Measurements from ENCODE around the gene ADGRD2. TPM values are rescaled to one million over a fixed set of nuclear protein-coding genes. Genes with fewer than 3 reads are reported as not detected.

Gene ADGRD2
- total and polyA plus RNA-seq, 2 of the 13 experiments (the other 11 are each of a cell fraction or from before 2014, with no cell fraction given), result not detected

DNA sequence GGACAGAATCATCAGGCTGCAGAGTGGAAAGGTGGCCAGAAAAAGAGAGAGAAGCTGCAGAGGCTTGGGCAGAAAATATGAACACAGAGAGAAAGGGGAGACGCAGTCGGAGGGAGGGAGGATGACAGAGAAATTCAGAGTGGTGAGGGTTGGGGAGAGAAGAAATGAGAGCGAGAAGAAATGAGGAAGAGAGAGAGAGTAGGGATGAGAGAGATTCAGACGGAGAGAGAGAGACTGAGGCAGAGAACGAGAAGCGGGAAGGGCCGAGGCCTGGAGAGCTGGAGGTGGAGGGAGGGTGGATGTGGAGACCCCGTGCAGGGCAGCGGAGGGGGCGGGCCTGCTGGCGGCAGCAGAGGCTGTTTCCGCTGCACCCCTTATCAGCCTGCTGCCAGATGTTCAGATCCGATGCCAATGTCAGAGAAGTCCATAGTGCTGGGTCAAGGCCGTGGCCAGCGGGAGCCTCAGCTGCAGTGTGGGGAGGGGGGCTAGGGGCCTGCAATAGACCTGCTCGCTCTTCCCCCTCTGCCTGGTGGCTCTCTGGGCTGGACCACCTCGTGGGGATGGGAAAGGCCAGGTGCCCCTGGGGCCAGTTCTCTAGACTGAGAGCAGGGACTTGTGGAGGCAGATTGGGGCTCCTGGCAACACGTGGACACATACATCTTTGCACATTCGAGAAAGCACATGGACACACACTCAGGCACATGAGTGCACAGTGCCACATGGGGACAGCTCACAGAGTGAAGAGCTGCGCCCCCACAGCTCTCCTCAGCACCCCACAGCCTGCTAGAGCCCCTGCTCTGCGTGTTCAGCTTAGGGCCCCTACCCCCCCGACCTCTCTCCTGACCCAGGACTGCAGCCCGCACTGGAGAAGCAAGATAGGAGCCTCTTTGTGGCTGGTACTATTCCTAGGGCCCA lies 61.9 kb downstream of the ADGRD2 start (continued):
- peak; percentile 74; the same call in 1 of the 2 replicates for TF ChIP-seq ZNF451 (CRISPR knock-in tag; IDR thresholded peaks at IDR 0.05)
- 0 out of 2 replicates have a peak, but pooled peaks have one; percentile 9 for TF ChIP-seq ZNF124 (CRISPR knock-in tag; IDR thresholded peaks at IDR 0.05)
- TF ChIP-seq ARNT2 (CRISPR knock-in tag; IDR thresholded peaks at IDR 0.05; ENCODE audit: low read depth), result no peak
- TF ChIP-seq, protein P1, sequence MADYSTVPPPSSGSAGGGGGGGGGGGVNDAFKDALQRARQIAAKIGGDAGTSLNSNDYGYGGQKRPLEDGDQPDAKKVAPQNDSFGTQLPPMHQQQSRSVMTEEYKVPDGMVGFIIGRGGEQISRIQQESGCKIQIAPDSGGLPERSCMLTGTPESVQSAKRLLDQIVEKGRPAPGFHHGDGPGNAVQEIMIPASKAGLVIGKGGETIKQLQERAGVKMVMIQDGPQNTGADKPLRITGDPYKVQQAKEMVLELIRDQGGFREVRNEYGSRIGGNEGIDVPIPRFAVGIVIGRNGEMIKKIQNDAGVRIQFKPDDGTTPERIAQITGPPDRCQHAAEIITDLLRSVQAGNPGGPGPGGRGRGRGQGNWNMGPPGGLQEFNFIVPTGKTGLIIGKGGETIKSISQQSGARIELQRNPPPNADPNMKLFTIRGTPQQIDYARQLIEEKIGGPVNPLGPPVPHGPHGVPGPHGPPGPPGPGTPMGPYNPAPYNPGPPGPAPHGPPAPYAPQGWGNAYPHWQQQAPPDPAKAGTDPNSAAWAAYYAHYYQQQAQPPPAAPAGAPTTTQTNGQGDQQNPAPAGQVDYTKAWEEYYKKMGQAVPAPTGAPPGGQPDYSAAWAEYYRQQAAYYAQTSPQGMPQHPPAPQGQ (CRISPR knock-in tag; IDR thresholded peaks at IDR 0.05; ENCODE audit: borderline replicate concordance), result no peak
- TF ChIP-seq POLR2A (IDR thresholded peaks at IDR 0.05; ENCODE audit: insufficient read depth in 1 of 2, low read depth in 2 of 2, low read length in 2 of 2), result no peak
- no peak for TF ChIP-seq PHF5A (CRISPR knock-in tag; IDR thresholded peaks at IDR 0.05; ENCODE audit: low read depth, unreplicated experiment)
- peak; percentile 64 to 68; a peak in 2 of 4 replicates for TF ChIP-seq NR2F1 (CRISPR knock-in tag; IDR thresholded peaks at IDR 0.05)
- TF ChIP-seq, protein P2, sequence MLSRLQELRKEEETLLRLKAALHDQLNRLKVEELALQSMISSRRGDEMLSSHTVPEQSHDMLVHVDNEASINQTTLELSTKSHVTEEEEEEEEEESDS (CRISPR knock-in tag; IDR thresholded peaks at IDR 0.05; ENCODE audit: borderline replicate concordance), result no peak
- 0 out of 2 replicates have a peak, but pooled peaks have one; percentile 15 for TF ChIP-seq ZKSCAN8 (CRISPR knock-in tag; IDR thresholded peaks at IDR 0.05; ENCODE audit: borderline replicate concordance)
- TF ChIP-seq NKX3-1 (CRISPR knock-in tag; IDR thresholded peaks at IDR 0.05), result 0 out of 2 replicates have a peak, but pooled peaks have one; percentile 41
- TF ChIP-seq KDM6A (CRISPR knock-in tag; IDR thresholded peaks at IDR 0.05; ENCODE audit: low read depth), result no peak
- no peak for TF ChIP-seq REXO4 (CRISPR knock-in tag; IDR thresholded peaks at IDR 0.05; ENCODE audit: borderline replicate concordance)
- no peak for TF ChIP-seq MAFG (CRISPR knock-in tag; IDR thresholded peaks at IDR 0.05)
- TF ChIP-seq, protein P3, sequence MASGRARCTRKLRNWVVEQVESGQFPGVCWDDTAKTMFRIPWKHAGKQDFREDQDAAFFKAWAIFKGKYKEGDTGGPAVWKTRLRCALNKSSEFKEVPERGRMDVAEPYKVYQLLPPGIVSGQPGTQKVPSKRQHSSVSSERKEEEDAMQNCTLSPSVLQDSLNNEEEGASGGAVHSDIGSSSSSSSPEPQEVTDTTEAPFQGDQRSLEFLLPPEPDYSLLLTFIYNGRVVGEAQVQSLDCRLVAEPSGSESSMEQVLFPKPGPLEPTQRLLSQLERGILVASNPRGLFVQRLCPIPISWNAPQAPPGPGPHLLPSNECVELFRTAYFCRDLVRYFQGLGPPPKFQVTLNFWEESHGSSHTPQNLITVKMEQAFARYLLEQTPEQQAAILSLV (CRISPR knock-in tag; IDR thresholded peaks at IDR 0.05; ENCODE audit: borderline replicate concordance), result no peak
- TF ChIP-seq NFIB (CRISPR knock-in tag; IDR thresholded peaks at IDR 0.05; ENCODE audit: borderline replicate concordance), result no peak
- peak; percentile 43 for TF ChIP-seq FOSL2 (CRISPR knock-in tag; IDR thresholded peaks at IDR 0.05)
- TF ChIP-seq, protein P4, sequence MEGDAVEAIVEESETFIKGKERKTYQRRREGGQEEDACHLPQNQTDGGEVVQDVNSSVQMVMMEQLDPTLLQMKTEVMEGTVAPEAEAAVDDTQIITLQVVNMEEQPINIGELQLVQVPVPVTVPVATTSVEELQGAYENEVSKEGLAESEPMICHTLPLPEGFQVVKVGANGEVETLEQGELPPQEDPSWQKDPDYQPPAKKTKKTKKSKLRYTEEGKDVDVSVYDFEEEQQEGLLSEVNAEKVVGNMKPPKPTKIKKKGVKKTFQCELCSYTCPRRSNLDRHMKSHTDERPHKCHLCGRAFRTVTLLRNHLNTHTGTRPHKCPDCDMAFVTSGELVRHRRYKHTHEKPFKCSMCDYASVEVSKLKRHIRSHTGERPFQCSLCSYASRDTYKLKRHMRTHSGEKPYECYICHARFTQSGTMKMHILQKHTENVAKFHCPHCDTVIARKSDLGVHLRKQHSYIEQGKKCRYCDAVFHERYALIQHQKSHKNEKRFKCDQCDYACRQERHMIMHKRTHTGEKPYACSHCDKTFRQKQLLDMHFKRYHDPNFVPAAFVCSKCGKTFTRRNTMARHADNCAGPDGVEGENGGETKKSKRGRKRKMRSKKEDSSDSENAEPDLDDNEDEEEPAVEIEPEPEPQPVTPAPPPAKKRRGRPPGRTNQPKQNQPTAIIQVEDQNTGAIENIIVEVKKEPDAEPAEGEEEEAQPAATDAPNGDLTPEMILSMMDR (CRISPR knock-in tag; IDR thresholded peaks at IDR 0.05), result peak; percentile 51
- no peak for TF ChIP-seq HNF1B (CRISPR knock-in tag; IDR thresholded peaks at IDR 0.05)
- no peak for TF ChIP-seq STAG1 (CRISPR knock-in tag; IDR thresholded peaks at IDR 0.05)
- TF ChIP-seq TEAD2 (CRISPR knock-in tag; IDR thresholded peaks at IDR 0.05), result no peak
- TF ChIP-seq POLR2G (IDR thresholded peaks at IDR 0.05; ENCODE audit: low read depth, low read length), result peak; percentile 38; the same call in 1 of the 2 replicates
- TF ChIP-seq ELF1 (CRISPR knock-in tag; IDR thresholded peaks at IDR 0.05), result no peak; the same call in none of the 2 replicates

Measured in HepG2 (cell line).